ENCODE data around the gene NFATC4. TPM values are rescaled to one million over a fixed set of nuclear protein-coding genes. Genes with fewer than 3 reads are reported as not detected.
"Not testable (repeated sequence)": the region's sequence is repeated elsewhere in the genome, so short reads cannot be mapped to it uniquely, and the experiment has no call there.

The NFATC4 gene
- total RNA-seq, 2 experiments from 2014 or later: 0.54 to 1.1 TPM

DNA sequence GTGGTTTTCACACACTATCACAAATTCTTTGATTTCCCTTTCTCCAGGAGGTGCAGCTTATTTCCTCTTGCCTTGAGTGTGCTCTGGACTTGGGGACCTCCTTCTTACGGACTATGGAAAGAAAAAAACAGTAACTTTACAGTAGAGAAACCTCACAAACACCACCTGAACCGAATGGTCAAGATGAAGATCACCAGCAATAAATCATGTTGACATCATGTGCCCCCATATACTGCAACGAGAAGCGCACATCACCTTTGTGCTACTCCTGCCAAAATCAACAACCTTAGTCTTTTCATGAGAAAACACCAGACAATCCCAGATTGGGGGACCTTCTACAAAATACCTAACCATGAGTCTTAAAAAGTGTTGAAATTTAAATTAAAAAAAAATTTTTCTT lies 17.5 kb downstream of the NFATC4 start:
- no peak overlapping the region for H3K4me3 Mint-ChIP-seq
- H3K27ac Mint-ChIP-seq: no peak overlapping the region
- no peaks in the 10 kb centered on the region for H3K36me3 Mint-ChIP-seq
- H3K4me1 Mint-ChIP-seq: peaks cover 3% of the 10 kb centered on the region
- no peaks in the 10 kb centered on the region for H3K27me3 Mint-ChIP-seq
- DNase-seq: no peak
- H3K9me3 Mint-ChIP-seq: no peaks in the 10 kb centered on the region

DNA sequence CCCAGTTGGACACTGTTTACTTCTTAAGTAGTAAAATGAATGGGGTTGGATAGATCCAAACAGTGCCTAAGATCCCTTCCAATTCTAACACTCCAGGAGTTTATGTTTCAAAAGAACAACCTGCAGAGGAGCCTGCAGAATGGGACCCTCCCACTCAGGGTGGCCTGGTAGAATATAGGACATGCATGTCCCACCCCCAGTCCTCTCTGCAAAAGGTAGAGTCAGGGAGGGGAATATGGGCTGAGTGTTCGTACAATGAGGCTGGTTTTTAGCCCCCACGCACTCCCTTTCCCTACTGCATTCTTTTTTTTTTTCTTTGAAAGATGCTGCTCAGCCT lies 19.0 kb downstream of the NFATC4 start:
- H3K27me3 Mint-ChIP-seq: peaks cover 8% of the 10 kb centered on the region
- H3K4me3 Mint-ChIP-seq: no peak overlapping the region

DNA sequence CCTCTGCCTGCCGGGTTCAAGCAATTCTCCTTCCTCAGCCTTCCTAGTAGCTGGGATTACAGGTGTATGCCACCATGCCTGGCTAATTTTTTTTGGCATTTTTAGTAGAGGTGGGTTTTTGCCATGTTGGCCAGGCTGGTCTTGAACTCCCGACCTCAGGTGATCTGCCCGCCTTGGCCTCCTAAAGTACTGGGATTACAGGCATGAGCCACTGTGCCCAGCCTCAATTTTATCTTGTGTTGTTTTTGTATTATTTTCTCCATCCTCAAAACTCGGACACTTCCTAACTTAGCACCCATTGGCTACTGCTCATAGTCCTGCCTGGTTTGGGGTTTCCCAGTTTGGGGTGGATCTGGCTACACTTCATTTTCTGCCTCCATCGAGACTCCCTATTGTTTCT lies 19.6 kb downstream of the NFATC4 start:
- not testable (repeated sequence) for H3K27me3 Mint-ChIP-seq, DNase-seq, H3K36me3 Mint-ChIP-seq, H3K4me1 Mint-ChIP-seq, H3K4me3 Mint-ChIP-seq, H3K9me3 Mint-ChIP-seq, H3K27ac Mint-ChIP-seq

More for the DNA sequence above, 19.0 kb downstream of the NFATC4 start:
- Mint-ChIP-seq H3K4me1 (no peaks in the 10 kb centered on the region), H3K36me3 (no peaks in the 10 kb centered on the region), H3K27ac (no peak overlapping the region), H3K9me3 (no peaks in the 10 kb centered on the region)
- DNase-seq: no peak

DNA sequence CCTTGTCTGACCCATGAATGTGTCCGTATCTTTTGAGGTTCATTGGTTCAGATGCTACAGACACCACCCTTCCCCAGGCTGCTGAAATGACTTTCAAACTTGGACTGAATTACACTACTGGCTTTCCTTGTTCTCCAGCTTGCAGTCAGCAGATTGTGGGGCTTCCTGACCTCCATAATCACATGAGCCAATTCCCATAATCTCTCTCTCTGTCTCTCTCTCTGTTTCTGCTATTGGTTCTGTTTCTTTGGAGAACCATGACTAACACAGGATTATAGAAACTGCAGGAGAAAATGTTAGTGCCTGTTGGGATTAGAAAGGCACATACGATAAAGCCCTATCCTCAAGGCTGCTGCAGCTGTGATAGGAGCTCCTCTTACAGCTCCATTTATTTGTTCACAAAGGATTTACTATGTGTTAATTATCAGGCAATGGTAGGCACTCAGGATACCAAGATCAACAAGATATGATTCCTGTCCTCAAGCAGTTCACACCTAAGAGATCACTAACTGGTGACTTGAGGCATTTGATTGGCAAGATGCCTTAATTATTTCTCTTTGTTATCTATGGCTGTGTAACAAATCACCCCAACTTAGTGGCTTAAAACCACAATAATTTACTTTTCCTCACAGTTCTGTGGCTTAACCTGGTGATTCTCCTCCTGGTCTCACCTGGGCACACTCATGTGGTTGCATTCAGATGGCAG lies 20.6 kb downstream of the NFATC4 start:
- H3K4me1 Mint-ChIP-seq: no peaks in the 10 kb centered on the region
- H3K27me3 Mint-ChIP-seq: peaks cover 8% of the 10 kb centered on the region
- H3K4me3 Mint-ChIP-seq: no peak overlapping the region
- H3K27ac Mint-ChIP-seq: no peak overlapping the region
- DNase-seq: no peak
- H3K36me3 Mint-ChIP-seq: no peaks in the 10 kb centered on the region
- H3K9me3 Mint-ChIP-seq: no peaks in the 10 kb centered on the region

DNA sequence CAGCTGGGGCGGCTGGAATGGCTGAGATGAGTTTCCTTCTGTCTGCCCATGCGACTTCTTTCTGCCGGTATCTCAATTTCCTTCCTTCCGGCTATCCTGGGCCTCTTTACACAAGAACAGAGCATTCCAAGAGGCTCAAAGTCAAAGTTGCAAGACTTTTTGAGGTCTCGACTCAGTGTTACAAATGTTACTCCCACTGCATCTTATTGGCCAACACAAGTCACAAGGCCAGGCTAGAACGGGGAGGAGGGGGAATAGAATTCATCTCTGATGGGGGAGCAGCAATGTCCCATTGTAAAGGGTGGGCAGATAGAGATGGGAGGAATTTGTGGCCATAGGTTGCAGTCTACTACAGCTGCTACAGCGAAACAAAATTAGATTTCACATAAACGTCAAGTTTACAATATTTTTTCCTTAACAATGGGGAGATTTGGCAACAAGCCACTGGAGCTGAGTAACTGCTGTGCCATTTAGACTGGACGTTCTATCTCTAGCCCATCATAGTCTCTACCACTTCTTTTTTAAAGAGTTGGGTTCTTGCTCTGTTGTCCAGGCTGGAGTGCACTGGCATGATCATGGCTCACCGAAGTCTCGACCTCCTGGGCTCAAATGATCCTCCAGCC lies 21.4 kb downstream of the NFATC4 start:
- Mint-ChIP-seq H3K36me3 (no peaks in the 10 kb centered on the region), H3K4me1 (no peaks in the 10 kb centered on the region)
- DNase-seq: no peak

DNA sequence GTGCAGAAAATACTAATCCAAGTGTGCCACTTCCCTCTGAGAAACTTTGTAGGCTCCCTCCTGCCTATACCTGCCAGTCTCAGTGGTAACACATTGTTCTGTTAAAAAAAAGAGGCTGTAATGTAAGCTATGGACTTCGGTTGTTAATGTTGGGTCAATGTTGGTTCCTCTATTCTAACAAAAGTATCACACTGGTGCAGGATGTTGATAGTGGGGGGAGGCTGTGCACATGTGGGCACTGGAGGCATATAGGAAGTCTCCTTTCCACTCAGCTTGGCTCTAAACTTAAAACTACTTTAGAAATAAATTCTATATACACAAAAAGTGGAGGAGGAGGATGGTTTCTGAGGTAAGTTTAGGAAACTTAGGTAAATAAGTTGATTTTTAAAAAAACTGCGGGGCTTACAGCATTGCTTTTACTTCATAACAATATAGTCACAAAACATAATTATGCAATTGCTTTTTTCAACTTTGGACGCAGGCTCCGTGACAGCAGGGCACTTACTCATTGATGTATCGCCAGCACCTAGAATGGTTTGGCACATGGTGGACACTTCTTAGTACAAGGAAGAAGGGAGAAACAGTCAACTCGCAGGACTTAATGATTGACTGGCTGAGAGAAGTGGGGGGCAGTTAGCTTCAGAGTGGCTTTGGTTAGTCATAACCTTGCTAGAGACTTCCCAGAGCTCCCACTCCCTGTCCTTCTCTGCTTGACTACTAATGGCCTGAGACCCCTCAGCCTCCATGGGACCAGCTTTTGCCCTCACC lies 22.9 kb downstream of the NFATC4 start:
- no peak for DNase-seq
- Mint-ChIP-seq H3K4me3 (no peak overlapping the region), H3K4me1 (no peaks in the 10 kb centered on the region), H3K9me3 (no peaks in the 10 kb centered on the region), H3K27ac (no peak overlapping the region), H3K36me3 (no peaks in the 10 kb centered on the region), H3K27me3 (peaks cover 8% of the 10 kb centered on the region)

More for the DNA sequence above, 21.4 kb downstream of the NFATC4 start:
- Mint-ChIP-seq H3K27me3 (peaks cover 8% of the 10 kb centered on the region), H3K4me3 (no peak overlapping the region), H3K27ac (no peak overlapping the region), H3K9me3 (no peaks in the 10 kb centered on the region)

DNA sequence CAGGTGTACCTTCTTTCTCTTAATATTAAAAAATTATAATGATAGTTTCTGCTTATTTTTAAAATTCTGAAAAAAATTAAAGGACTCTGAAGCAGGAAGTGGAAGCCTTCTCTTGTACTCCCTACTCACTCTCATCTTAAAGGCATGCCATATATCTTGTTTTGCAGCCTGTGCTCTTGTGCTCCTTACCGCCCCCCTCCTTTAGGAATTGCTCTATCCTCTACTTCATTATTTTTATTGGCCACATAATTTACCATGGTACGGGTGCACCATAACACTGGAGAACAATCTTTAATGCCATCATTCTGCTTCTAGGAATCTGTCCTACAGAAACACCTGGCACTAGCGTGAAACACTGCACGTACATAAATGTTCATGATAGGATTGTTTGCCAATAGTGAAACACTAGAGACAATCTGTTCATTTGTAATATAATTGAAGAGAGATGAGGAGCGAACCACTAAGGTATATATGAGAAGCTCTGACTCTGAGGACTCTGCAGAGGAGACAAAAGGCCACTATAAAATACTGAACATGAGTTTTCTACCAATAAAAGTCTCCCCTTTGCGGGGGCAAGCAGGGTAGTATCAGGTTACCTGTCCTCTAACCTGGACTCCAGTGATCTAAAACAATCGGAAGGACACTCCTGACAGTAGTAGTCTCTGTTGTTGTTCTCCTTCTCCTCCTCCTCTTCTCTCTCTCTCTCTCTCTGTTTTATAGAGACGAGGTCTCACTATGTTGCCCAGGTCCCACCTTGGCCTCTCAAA lies 24.5 kb downstream of the NFATC4 start:
- no peaks in the 10 kb centered on the region for H3K36me3 Mint-ChIP-seq
- no peak overlapping the region for H3K27ac Mint-ChIP-seq
- H3K4me3 Mint-ChIP-seq: no peak overlapping the region
- no peaks in the 10 kb centered on the region for H3K9me3 Mint-ChIP-seq
- H3K4me1 Mint-ChIP-seq: no peaks in the 10 kb centered on the region
- peaks cover 8% of the 10 kb centered on the region for H3K27me3 Mint-ChIP-seq
- DNase-seq: no peak

DNA sequence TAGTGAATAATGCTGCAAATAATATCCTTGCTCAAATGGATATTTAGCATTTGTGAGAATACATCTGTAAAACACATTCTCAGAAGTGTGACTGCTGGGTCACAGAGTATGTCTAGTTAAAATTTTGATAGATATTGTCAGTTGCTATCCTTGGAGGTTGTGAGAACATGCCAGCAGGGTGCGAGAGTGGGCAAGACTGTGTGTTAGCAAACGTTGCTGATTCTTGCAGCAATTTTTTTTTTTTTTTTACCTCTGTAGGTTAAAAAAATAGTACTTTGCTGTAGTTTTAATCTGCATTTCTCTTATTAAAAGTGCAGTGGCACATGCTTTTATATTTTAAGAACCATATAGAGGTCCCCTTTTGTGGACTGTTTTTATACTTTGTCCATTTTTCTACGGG lies 26.3 kb downstream of the NFATC4 start:
- Mint-ChIP-seq H3K9me3 (no peaks in the 10 kb centered on the region), H3K27me3 (peaks cover 8% of the 10 kb centered on the region), H3K4me3 (no peak overlapping the region), H3K27ac (no peak overlapping the region), H3K4me1 (no peaks in the 10 kb centered on the region), H3K36me3 (no peaks in the 10 kb centered on the region)
- DNase-seq: no peak

DNA sequence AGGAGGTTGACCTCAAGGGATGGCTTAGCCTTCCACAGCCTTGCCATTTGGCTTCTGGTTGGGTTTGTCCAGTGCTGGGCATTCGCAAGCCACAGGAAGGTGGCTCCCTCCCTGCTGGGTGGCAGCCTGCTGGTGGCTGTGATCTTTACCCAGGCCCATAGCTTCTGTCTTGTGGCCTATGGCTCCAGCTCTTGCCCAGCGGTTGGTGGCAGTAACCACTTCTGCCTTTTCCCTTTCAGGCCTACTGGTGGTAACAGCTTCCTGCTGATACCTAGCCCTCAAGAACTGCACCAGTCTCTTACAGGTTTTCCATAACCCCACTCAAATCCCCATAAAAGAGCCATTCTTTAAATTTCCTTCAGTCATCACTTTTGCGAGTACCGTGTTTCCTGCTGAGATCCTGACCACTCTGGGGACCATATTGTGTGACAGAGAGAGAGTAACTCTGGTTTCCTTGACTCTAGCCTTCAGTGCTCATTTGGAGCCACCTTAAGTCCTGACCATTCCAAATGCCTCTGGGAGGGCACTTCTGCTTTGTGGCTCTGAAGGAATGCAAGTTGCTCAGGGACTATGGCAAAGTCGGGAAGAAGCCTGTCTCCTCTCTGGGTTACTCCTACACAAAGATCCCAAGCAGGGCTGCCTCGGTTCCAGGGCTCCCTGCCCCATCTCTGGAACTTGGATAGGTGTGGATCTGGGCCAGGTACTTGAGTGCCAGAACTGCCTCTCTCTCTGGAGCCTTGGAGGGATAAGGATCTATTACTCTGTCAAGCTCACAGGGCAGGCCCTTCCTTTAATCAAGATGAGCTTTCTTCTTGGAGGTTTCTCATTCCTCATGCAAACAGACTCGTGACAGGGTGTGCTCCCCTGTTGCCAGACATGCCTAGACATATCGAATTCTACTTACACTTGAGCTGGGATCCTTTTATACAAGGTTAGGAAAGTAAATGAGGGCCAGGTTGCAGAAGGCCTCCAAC lies 27.9 kb downstream of the NFATC4 start:
- Mint-ChIP-seq H3K27ac (no peak overlapping the region), H3K4me1 (peaks cover 4% of the 10 kb centered on the region), H3K27me3 (peaks cover 10% of the 10 kb centered on the region), H3K9me3 (no peaks in the 10 kb centered on the region), H3K4me3 (no peak overlapping the region), H3K36me3 (no peaks in the 10 kb centered on the region)
- no peak for DNase-seq

DNA sequence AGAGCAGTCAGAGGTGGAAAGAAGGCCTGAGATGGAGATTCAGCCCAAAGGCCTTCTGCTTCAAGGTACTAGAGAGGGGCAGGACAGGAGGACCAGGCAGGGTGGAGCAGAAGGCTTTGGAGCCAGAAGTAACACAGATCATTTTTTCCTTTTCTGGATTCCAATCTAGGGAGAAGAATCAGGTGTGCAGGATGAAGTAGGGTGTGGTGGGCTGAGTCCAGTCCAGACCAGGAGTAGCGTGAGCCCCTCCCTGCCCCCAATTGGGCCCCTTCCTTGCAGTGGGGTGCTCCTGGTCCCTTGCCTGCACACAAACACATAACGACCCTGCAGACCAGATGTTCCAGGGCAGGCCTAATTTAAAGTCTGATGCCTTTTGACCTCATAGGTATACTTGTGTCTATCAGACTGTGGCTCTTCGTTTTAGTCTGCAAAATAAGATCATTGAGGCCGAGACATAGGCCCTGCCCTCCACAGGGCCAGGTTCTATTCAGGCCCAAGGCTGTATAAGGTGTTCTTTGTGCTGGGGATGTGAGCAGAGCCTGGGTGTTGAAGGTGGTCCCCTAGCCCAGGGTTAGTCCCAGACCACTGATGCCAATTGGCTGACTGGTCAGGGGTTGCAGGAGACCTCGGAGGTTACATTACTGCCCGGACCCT lies 29.8 kb downstream of the NFATC4 start:
- H3K36me3 Mint-ChIP-seq: no peaks in the 10 kb centered on the region
- DNase-seq: no peak
- peaks cover 5% of the 10 kb centered on the region for H3K27me3 Mint-ChIP-seq
- no peaks in the 10 kb centered on the region for H3K9me3 Mint-ChIP-seq
- H3K4me1 Mint-ChIP-seq: peaks cover 4% of the 10 kb centered on the region
- H3K4me3 Mint-ChIP-seq: no peak overlapping the region
- H3K27ac Mint-ChIP-seq: no peak overlapping the region

DNA sequence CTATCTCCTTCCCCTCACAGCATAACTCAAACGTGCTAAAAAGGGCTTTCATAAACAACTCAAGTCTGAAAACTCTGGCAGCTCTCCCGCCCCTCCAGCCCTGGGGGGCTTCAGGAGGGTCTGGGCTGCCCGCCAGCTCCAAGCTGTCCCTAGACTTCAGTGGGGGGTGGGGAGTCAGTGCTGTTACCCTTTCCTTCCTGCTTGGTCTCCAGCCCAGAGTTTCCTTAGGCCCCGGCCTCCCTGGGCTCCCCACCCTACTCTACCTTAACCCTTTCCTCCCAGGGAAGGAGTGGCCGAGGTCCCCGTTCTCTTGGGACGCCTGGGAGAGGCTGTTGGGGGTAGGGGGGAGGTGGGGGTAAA lies 30.3 kb downstream of the NFATC4 start:
- H3K27ac Mint-ChIP-seq: no peak overlapping the region
- H3K4me1 Mint-ChIP-seq: peaks cover 4% of the 10 kb centered on the region
- DNase-seq: no peak
- no peaks in the 10 kb centered on the region for H3K9me3 Mint-ChIP-seq
- no peak overlapping the region for H3K4me3 Mint-ChIP-seq
- H3K36me3 Mint-ChIP-seq: no peaks in the 10 kb centered on the region
- H3K27me3 Mint-ChIP-seq: peaks cover 5% of the 10 kb centered on the region

DNA sequence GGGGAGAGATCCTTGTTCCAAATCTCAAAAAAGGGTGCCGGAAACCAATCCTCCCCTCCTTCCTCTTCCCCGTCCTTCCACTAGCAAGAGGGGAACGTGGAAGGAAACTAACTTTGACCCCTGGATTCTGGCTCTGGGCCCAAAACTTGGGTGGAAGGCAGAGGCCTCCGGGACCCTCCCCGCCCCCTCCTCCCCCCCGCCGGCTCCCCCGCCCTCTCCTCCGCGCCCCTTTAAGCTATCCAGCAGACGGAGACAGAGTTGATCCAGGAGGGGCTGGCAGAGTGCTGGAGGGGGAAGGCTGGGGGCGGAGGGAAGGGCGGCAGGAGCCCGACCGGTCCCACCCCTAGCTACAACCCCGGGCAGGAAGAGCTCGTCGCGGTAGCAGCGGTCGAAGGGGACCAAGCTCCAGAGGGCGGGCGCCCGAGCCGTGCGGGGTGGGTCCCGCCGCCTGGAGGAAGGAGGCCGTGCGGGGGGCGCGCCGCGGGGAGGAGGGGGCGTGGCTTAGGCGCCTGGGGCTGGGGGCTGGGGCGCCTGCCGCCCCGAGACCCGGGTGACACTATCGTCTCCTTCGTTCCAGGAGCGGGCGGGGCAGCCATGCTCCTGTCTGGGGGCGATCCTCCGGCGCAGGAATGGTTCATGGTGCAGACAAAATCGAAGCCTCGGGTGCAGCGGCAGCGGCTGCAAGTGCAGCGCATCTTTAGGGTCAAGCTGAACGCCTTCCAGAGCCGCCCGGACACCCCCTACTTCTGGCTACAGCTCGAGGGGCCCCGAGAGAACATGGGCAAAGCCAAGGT lies 30.9 kb downstream of the NFATC4 start, which contains the start of gene NYNRIN:
Gene NYNRIN (plus strand): TSS at position 351 of the 794 bp plus-strand sequence. CDS start 244 bp downstream, at position 595.
- Mint-ChIP-seq H3K9me3 (no peaks in the 10 kb centered on the region), H3K27ac (no peak within 1 kb of the TSS), H3K4me3 (peak within 1 kb of the TSS; percentile 57), H3K4me1 (peaks cover 4% of the 10 kb centered on the region), H3K36me3 (no peaks in the 10 kb centered on the region), H3K27me3 (peaks cover 10% of the 10 kb centered on the region)
- peak; percentile 47 for DNase-seq

DNA sequence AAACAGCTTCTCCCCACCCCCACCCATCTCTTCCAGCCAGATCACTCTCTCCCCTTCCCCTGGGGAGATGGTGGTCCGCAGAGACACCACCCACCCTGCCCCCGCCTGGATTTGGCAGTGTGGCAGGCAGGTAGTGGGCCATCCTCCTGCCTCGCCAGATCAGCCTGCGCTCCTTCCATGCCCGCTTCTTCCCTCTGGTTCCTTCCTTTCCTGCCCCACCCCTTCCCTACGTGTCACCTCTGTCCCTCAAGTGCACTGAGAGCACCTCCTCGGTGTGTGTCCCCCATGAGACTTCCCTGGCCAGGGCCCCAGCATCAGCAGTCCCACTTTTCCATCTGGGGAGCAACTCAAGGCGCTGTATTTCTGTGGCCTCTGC lies 31.5 kb downstream of the NFATC4 start:
- Mint-ChIP-seq H3K4me1 (peaks cover 4% of the 10 kb centered on the region), H3K4me3 (peak overlapping the region; percentile 57), H3K9me3 (no peaks in the 10 kb centered on the region), H3K36me3 (no peaks in the 10 kb centered on the region), H3K27ac (no peak overlapping the region), H3K27me3 (peaks cover 14% of the 10 kb centered on the region)
- DNase-seq: no peak
